GM21619 (cell line): ENCODE measurements around the gene ADORA1.

Source experiments
- ATAC-seq: cut with Tn5 transposase; IDR thresholded peaks from one replicate; pipeline ENCODE4 v1.9.1; 2021; ENCODE audit not compliant: unreplicated experiment

The ADORA1 gene

DNA sequence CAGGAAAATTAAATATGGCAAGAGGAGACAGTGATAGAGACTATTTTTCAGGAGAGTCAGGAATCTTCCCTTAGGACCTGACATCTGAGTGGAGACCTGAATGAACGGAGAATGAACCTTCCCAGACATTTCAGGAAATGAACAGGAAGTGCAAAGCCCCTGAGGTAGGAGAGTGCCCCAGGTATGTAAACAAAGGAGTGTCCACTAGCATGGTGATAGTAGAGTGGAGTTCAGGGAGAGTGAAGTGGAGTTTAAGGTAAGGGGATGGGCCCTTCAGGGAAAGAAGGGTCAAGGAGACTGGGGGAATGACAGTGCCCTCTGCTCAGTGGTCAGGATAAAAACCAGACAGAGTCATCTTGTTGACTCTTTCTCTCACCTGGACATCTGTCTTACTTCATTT, 28.8 kb downstream of the ADORA1 start:
- no peak for ATAC-seq

DNA sequence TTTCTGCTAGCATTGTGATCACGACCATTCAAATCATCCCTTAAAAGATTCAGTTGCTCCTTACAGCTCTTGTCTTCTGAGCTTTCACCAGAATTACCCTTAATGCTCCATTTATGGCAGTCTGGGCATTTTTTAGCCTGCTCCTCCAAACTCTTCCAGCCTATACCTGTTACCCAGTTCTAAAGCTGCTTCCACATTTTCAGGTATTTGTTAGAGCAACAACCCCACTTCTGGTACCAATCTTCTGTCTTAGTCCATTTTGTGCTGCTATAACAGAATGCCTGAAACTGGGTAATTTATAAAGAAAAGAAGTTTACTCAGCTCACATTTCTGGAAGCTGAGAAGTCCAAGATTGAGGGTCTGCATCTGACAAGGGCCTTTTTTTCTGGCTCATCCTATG, 30.9 kb downstream of the ADORA1 start:
- ATAC-seq: no peak

DNA sequence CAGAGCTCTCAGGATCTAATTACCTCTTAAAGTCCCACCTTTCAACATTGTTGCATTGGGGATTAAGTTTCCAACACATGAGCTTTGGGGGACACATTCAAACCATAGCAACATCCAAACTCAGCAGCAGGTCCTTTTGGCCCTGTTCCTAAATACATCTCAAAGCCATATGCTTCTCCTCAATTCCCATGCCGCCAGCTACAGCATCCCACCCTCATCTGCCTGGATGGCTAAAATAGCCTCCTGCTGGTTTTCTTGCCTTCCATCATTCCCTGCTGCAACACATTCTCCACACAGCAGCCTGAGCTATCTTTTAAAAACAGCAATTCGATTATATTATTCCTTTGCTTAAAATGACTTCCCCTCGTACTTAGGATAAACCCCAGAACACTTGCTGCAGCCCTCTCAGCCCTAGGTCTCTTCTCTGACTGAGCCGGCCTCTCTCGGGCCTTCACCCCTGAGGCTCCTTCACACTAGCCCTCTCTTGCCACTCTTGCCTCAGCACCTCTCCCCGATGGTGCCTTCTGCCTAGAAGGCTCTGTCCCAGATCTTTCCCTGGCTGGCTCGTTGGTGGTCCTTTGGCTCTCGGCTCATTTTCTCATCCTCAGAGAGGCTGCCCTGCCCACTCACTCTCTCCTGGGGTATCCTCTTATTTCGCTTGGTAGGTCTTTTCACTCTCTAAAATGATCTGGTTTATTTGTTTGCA, 31.6 kb downstream of the ADORA1 start:
- ATAC-seq: no peak

DNA sequence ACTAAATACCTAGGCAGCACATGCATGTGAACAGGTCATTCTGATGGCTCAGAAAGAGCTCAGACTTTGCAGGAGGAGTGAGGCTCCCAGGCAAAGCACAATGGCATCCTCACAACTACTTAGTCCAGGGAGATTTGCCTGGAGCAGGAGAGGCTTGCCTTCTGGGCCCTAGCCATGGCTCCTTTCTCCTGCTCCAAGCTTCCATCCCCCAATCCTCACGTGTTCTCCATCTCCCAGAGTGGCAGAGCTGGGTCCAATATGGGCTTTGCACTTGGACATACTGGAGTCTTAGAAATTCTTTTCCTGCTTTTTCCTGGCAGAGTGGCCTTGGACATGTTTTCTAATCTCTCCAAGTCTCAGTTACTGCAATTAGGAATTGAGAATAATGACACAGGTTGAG, 32.3 kb downstream of the ADORA1 start:
- no peak for ATAC-seq

GRCh38 chr1:203161175-203161574, 33.6 kb downstream of the ADORA1 start:
- ATAC-seq: no peak

GRCh38 chr1:203161703-203162102, 34.2 kb downstream of the ADORA1 start:
- no peak for ATAC-seq

GRCh38 chr1:203162403-203162802, 34.9 kb downstream of the ADORA1 start:
- ATAC-seq: no peak

GRCh38 chr1:203163891-203164635, 36.5 kb downstream of the ADORA1 start:
- no peak for ATAC-seq

- no peak for ATAC-seq
These were observed 37.7 kb downstream of the ADORA1 start for GRCh38 chr1:203165101-203165799.

DNA sequence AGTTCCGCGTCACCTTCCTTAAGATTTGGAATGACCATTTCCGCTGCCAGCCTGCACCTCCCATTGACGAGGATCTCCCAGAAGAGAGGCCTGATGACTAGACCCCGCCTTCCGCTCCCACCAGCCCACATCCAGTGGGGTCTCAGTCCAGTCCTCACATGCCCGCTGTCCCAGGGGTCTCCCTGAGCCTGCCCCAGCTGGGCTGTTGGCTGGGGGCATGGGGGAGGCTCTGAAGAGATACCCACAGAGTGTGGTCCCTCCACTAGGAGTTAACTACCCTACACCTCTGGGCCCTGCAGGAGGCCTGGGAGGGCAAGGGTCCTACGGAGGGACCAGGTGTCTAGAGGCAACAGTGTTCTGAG, 38.3 kb downstream of the ADORA1 start:
- no peak for ATAC-seq

DNA sequence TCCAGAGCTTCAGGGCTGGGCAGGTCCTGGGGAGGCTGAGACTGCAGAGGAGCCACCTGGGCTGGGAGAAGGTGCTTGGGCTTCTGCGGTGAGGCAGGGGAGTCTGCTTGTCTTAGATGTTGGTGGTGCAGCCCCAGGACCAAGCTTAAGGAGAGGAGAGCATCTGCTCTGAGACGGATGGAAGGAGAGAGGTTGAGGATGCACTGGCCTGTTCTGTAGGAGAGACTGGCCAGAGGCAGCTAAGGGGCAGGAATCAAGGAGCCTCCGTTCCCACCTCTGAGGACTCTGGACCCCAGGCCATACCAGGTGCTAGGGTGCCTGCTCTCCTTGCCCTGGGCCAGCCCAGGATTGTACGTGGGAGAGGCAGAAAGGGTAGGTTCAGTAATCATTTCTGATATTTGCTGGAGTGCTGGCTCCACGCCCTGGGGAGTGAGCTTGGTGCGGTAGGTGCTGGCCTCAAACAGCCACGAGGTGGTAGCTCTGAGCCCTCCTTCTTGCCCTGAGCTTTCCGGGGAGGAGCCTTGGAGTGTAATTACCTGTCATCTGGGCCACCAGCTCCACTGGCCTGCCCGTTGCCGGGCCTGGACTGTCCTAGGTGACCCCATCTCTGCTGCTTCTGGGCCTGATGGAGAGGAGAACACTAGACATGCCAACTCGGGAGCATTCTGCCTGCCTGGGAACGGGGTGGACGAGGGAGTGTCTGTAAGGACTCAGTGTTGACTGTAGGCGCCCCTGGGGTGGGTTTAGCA, 38.8 kb downstream of the ADORA1 start:
- ATAC-seq: no peak

DNA sequence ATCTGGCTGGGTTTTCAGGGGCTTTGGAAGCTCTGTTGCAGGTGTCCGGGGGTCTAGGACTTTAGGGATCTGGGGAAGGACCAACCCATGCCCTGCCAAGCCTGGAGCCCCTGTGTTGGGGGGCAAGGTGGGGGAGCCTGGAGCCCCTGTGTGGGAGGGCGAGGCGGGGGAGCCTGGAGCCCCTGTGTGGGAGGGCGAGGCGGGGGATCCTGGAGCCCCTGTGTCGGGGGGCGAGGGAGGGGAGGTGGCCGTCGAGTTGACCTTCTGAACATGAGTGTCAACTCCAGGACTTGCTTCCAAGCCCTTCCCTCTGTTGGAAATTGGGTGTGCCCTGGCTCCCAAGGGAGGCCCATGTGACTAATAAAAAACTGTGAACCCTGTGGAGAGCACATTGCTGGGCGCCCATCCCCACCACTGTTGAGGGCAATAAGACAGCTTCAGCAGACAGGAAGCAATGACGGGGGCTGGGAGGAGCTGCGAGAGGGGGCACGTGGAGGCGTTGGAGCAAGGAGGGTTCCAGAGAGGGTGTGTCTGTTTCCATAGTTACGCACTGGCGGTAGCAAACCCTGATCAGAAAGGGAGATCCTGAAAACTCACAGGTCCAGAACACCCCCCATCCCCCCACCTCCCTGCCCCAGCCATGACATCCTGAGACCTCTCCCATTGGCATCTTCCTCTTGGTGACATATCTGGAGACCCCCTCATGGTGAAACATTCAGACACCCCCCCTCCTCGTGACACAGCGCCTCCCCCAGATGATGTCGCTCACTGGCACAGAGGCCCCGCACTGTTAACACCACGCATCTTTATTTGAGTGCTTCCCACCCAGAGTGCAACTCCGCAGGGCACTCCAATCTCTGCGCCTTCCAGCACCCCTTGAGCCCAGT, 39.7 kb downstream of the ADORA1 start:
- ATAC-seq: no peak

GRCh38 chr1:203167913-203168200, 40.3 kb downstream of the ADORA1 start:
- ATAC-seq: no peak

- ATAC-seq: no peak
These were observed 40.8 kb downstream of the ADORA1 start for GRCh38 chr1:203168256-203168786.

DNA sequence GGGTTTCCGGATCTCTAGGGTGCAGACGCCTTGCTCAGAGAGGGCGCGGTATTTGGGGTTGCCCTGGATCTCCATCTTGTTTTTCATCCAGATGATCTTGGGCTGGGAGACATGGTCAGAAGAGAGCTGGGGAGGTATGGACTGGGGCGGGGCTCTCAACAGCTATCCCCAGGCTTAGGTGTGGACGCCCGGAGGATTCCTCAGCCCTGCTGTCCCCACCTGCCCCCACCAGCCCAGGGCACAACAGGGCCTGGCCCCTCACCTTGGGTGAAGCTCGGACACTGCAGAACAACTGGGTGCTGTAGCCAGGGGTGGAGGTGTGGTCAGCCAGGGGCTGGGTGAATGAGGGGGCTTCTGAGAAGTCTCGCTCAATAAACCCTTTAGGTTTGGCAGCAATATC, 41.5 kb downstream of the ADORA1 start:
- ATAC-seq: no peak

GRCh38 chr1:203169770-203170520, 42.4 kb downstream of the ADORA1 start:
- no peak for ATAC-seq

GRCh38 chr1:203170625-203171330, 43.3 kb downstream of the ADORA1 start:
- ATAC-seq: no peak

GRCh38 chr1:203171341-203172183, 44.0 kb downstream of the ADORA1 start:
- no peak for ATAC-seq
